Omental fat pad (tissue), 4 donors: Measurements from ENCODE around the gene TYW5. TPM values are rescaled to one million over a fixed set of nuclear protein-coding genes. Genes with fewer than 3 reads are reported as not detected.
"Not testable (repeated sequence)": the region's sequence is repeated elsewhere in the genome, so short reads cannot be mapped to it uniquely, and the experiment has no call there.

Experiments
- ATAC-seq: fragments of 150-250 bp; one replicate; pipeline ENCODE4 v1.9.1; 2016; ENCODE audit warnings: mild to moderate bottlenecking, moderate library complexity; ENCODE audit not compliant: low FRiP score
- DNase-seq: peaks from one replicate; pipeline ENCODE4 v3.0.0-alpha.2; 2019; ENCODE audit warnings: low spot score
- CTCF ChIP-seq, 3 donors: fragments of 450-650 bp; IDR thresholded peaks; one replicate each; pipeline ENCODE4 v1.5.1; 2016 to 2017; ENCODE audit warnings: antibody characterized with exemption in 3 of 3, mild to moderate bottlenecking in 3 of 3, moderate library complexity in 2 of 3
- total RNA-seq, 4 donors: library from RNA; depleted of rRNA; stranded (reverse); fragments of >200 nt; gene quantifications; one replicate each; pipeline ENCODE4 v1.1.0, GENCODE V29; 2016

The TYW5 gene
- total RNA-seq, 4 donors from 2014 or later = 4.1 to 9.5 (median 7.2) TPM

- no peak for TF ChIP-seq CTCF (IDR thresholded peaks at IDR 0.05)
- no peak for ATAC-seq
- no peak for DNase-seq
Observed at GRCh38 chr2:199928626-199929025, 26.7 kb downstream of the TYW5 start.

GRCh38 chr2:199928226-199928625 is 27.1 kb downstream of the TYW5 start:
- DNase-seq = no peak
- no peak for TF ChIP-seq CTCF (IDR thresholded peaks at IDR 0.05)
- no peak for ATAC-seq

- no peak for TF ChIP-seq CTCF (IDR thresholded peaks at IDR 0.05)
- ATAC-seq = no peak
Observed at GRCh38 chr2:199926806-199927205, 28.5 kb downstream of the TYW5 start.

GRCh38 chr2:199923924-199924323 is 31.4 kb downstream of the TYW5 start:
- DNase-seq (no peak), ATAC-seq (no peak)
- TF ChIP-seq CTCF (IDR thresholded peaks at IDR 0.05) = no peak

More at GRCh38 chr2:199926806-199927205, 28.5 kb downstream of the TYW5 start:
- no peak for DNase-seq

GRCh38 chr2:199922856-199923255 is 32.4 kb downstream of the TYW5 start:
- no peak for DNase-seq
- no peak for ATAC-seq
- no peak for TF ChIP-seq CTCF (IDR thresholded peaks at IDR 0.05)

- no peak for TF ChIP-seq CTCF (IDR thresholded peaks at IDR 0.05)
- no peak for ATAC-seq
- DNase-seq = no peak
Observed at GRCh38 chr2:199916980-199917379, 38.3 kb downstream of the TYW5 start.

- DNase-seq (no peak), ATAC-seq (no peak)
- TF ChIP-seq CTCF (IDR thresholded peaks at IDR 0.05) = no peak
Observed at GRCh38 chr2:199914372-199914958, 40.8 kb downstream of the TYW5 start.

- not testable (repeated sequence) for ATAC-seq, DNase-seq
Observed at GRCh38 chr2:199912553-199913114, 42.7 kb downstream of the TYW5 start.
